SK-MEL-5 (cell line): Measurements from ENCODE around the gene ZNF683. TPM values are rescaled to one million over a fixed set of nuclear protein-coding genes. Genes with fewer than 3 reads are reported as not detected.
A peak's percentile ranks its signal among the peaks of the same experiment; 100 is the strongest.

Experiments used
- DNase-seq: peaks from one replicate; pipeline ENCODE4 v3.0.0-alpha.2; 2016; ENCODE audit warnings: low read depth, low spot score
- in situ Hi-C: cut with HindIII; loops from 2 replicates; pipeline ENCODE4 v1.10.0; 2016; ENCODE audit warnings: low sequenced_read_pairs, high pct_unique_total_duplicates, low pct_unique_long_range_greater_than_20kb
- total RNA-seq: library from RNA; depleted of rRNA; stranded (reverse); fragments of >200 nt; shearing (Covaris generic); gene quantifications from 2 replicates; pipeline ENCODE4 v1.2.3, GENCODE V29; 2014; rRNA removed

The ZNF683 gene
- total RNA-seq, 1 experiment from 2014 or later, result not detected

DNA sequence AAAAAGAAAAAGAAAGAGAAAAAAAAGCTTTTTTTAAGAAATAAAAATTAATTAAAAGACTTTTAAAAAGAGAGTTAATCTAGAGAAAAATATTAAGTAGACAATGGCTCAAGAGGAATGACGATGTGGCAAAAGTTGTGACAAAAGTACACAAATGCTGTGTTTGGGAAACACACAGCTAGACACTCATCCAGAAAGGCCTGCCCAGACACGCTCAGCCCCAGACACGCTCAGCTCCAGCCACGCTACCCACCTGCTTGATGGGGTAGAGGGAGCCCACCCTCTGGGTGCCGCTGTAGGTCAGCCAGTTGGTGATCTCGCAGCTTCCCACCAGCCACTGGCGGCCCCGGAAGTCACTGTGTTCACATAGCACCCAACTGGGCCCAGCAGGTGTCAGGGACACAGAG is 44.6 kb downstream of the ZNF683 start:
- DNase-seq, result no peak
- in situ Hi-C loops, result no loop called here

- in situ Hi-C loops, result no loop called here
- DNase-seq, result no peak
Measured at GRCh38 chr1:26324550-26324949, 48.0 kb downstream of the ZNF683 start.

- in situ Hi-C loops, result no loop called here
- no peak for DNase-seq
Measured at GRCh38 chr1:26323382-26323781, 49.2 kb downstream of the ZNF683 start.

DNA sequence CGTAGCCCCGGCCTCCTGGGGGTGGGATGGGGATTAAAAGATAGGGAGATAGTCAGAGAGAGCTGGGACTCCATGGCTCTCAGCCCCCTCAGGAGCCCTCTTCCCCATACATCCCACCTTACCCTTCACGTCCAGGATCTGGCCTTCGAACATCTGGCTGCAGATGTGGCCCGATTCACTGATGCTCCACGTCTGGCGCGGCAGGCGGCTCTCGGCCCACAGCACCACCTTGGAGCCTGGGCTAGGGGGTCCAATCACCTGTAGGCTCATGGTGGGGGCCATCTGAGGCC is 50.6 kb downstream of the ZNF683 start:
- DNase-seq, result no peak
- in situ Hi-C loops, result no loop called here

GRCh38 chr1:26321315-26322041 is 51.1 kb downstream of the ZNF683 start:
- DNase-seq, result peak; percentile 83

DNA sequence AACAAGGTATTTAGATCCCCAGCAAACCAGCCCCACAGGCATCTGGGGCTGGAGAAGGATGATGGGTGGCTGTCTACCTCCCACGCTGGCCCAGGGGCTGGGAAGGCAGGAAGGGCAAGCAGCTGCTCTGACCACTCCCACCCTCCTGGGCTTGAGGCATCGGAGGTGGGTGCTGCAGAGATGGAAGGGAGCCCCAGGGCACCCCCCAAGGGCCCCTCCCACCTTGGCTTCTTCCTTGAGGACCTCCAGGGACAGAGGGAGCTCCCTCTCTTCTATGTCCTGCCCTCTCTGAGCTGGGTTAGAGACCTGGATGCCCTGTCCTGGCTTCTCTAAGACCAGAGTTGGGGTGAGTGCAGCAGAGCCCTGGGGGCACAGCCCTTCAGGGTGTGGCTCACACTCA is 51.7 kb downstream of the ZNF683 start:
- no peak for DNase-seq
- in situ Hi-C loops, result no loop called here

More at GRCh38 chr1:26321315-26322041, 51.1 kb downstream of the ZNF683 start:
- in situ Hi-C loops, result no loop called here

GRCh38 chr1:26318338-26319064 is 54.0 kb downstream of the ZNF683 start:
- no peak for DNase-seq
- in situ Hi-C loops, result no loop called here

GRCh38 chr1:26317612-26318337 is 54.8 kb downstream of the ZNF683 start, which contains the start of gene CD52:
Gene CD52, plus strand, starts transcription at chr1:26317958. Its CDS starts 60 bp downstream, at chr1:26318018.
- no peak for DNase-seq
- in situ Hi-C loops, result no loop called here

DNA sequence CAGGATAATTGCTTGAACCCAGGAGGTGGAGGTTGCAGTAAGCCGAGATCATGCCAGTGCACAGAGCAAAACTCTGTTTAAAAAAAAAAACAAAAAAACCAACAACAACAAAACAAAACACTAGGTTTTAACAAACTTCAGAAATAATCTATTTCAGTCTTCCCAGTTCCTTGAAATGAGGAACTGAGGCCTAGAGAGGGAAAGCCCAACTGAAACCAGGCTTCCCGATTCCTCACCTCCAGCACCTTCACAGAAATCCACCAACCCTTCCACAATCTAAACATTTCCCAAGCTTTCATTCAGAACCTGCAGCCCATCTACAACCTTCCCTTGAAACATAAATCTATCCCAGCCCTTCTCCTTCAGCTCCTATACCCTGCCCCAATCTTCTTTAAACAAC is 55.4 kb downstream of the ZNF683 start:
- DNase-seq, result no peak
- in situ Hi-C loops, result no loop called here

DNA sequence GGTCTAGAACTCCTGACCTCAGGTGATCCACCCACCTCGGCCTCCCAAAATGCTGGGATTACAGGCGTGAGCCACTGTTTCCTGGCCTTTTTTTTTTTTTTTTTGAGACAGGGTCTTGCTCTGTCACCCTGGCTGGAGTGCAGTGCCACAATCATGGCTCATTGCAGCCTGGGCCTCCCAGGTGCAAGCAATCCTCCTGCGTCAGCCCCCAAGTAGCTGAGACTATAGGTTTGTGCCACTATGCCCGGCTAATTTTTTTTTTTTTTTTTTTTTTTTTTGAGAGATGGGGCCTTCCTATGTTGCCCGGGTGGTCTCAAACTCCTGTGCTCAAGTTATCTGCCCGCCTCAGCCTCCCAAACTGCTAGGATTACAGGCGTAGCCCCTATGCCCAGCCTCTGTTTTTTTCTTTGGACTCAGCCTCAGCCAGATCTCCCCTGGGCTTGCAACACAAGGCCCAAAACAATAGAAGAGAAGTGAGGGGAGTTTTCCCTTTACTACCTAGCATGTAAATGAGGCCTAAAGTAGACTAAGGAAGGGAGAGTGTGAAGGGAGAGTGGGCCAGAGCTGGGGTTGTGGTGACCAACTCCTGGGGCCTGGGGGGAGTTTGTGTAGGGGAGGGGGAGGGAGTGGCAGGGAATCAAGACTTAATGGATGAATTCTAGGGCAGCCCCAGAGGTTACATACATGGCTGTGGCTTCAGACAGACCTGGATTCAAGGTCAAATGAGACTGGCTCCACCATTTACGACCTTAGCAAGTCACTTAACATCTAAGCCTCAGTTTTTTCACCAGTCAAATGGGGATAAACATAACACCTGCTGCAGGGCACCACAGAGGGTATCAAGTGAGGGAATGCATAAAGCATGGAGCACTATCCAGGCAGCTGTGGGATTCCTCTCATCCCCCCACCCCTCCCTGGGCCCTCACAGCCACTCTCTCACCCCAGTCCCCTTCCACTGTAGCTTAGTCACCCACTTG is 56.4 kb downstream of the ZNF683 start:
- DNase-seq, result no peak
- in situ Hi-C loops, result no loop called here

DNA sequence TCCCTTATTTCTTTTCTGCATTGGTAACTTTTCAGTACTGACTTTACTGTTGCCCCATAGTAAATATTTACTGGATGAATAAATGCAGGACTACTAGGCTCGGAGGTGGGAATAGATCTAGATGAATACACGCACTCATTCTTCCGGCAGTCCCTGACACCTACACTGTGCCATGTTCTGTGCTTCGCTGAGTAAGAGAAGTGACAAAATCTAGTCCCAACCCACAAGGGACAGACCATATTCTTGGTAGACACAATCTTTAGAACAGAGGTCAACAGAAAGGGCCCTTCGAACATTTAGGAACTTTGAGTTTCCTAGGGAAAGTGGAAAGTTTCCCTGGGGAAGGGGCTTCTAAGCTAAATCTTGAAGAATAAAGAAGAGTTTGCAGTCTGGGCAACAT is 58.0 kb downstream of the ZNF683 start:
- DNase-seq, result no peak
- in situ Hi-C loops, result no loop called here

Other genes starting within 250 kb of the ZNF683 start
- 0.05 TPM in 1 of 2 replicates, not detected in the other for gene FAM110D, start 213.7 kb downstream of the ZNF683 start, total RNA-seq
- gene C1orf232, start 203.8 kb downstream of the ZNF683 start, total RNA-seq, result not detected in 2 replicates
- gene ZNF593, start 202.8 kb downstream of the ZNF683 start, total RNA-seq, result 49.2 and 58.5 TPM in 2 replicates
- not detected in 2 replicates for gene ZNF593OS, start 200.9 kb downstream of the ZNF683 start, total RNA-seq
- gene CNKSR1, start 195.3 kb downstream of the ZNF683 start, total RNA-seq, result 0.08 and 0.27 TPM in 2 replicates
- not detected in 2 replicates for gene CATSPER4, start 182.1 kb downstream of the ZNF683 start, total RNA-seq
- gene CEP85, start 138.6 kb downstream of the ZNF683 start, total RNA-seq, result 12.3 and 13.5 TPM in 2 replicates
- gene SH3BGRL3, start 92.7 kb downstream of the ZNF683 start, total RNA-seq, result 30.7 and 32.8 TPM in 2 replicates
- 4.6 and 5.0 TPM in 2 replicates for gene UBXN11, start 66.1 kb downstream of the ZNF683 start, total RNA-seq
- gene CD52, start 54.8 kb downstream of the ZNF683 start, total RNA-seq, result not detected in 2 replicates
- gene CRYBG2, start 18.6 kb downstream of the ZNF683 start, total RNA-seq, result not detected in 2 replicates
- not detected in 2 replicates for gene LIN28A, start 38.1 kb upstream of the ZNF683 start, total RNA-seq
- gene DHDDS, start 59.6 kb upstream of the ZNF683 start, total RNA-seq, result 32.7 and 35.4 TPM in 2 replicates
- 279 and 288 TPM in 2 replicates for gene HMGN2, start 99.7 kb upstream of the ZNF683 start, total RNA-seq
- 19.3 and 20.6 TPM in 2 replicates for gene RPS6KA1, start 157.0 kb upstream of the ZNF683 start, total RNA-seq